HCT116 (cell line): ENCODE data around the gene MTHFD1L. TPM values are rescaled to one million over a fixed set of nuclear protein-coding genes. Genes with fewer than 3 reads are reported as not detected.

Source experiments
- ATAC-seq: fragments of 200-7000 bp; cut with Tn5 transposase; 2 replicates; pipeline ENCODE4 v1.9.1; 2020; ENCODE audit warnings: mild to moderate bottlenecking, moderate library complexity
- BruUV-seq: library from RNA; stranded (reverse); fragments of 400-500 nt; replicated peaks from 2 replicates; lab custom pipeline; 2021; lab: Mats Ljungman, UMichigan
- CTCF ChIA-PET: fragments of 300-600 bp; sonication (Branson Sonifier 250); formaldehyde crosslinking; loops from one replicate; lab custom pipeline; 2021; ENCODE audit warnings: antibody characterized with exemption; lab: Charles Lee
- POLR2A ChIA-PET: fragments of 300-600, 350-600 bp; sonication (Branson Sonifier 250); formaldehyde crosslinking; loops from one replicate; lab custom pipeline; 2021; ENCODE audit warnings: antibody characterized with exemption; lab: Charles Lee
- RAD21 ChIA-PET, 2 experiments: fragments of 300-600 bp; sonication (Branson Sonifier 250); formaldehyde crosslinking; loops; one replicate each; lab custom pipeline; 2023; ENCODE audit warnings: low total read pairs in 2 of 2; ENCODE audit not compliant: uncharacterized antibody in 2 of 2, unreplicated experiment in 2 of 2, low non-redundant PET in 1 of 2; lab: Charles Lee
- DNase-seq: peaks from one replicate; pipeline ENCODE4 v3.0.0-alpha.2; 2010; ENCODE audit warnings: low read depth, low spot score
- H2AFZ ChIP-seq: fragments of 200-600 bp; shearing (Covaris generic), sonication (generic); 2 replicates; pipeline ENCODE4 v1.6.1; 2017; ENCODE audit warnings: low read depth, mixed run types, mixed read lengths, antibody characterized with exemption, low read length; ENCODE audit not compliant: poor library complexity, severe bottlenecking
- H3K27ac ChIP-seq: 2 replicates; pipeline ENCODE4 v1.5.1; 2012; ENCODE audit warnings: low read depth, low read length
- H3K27me3 ChIP-seq: fragments of 200-600 bp; sonication (generic); 2 replicates; pipeline ENCODE4 v1.6.1; 2016; ENCODE audit warnings: mixed run types, low read length, mixed read lengths; ENCODE audit not compliant: insufficient read depth
- H3K36me3 ChIP-seq, 2 experiments: fragments of 200-500 bp in 1 of 2; fragments of 200-600 bp in 1 of 2; sonication (Bioruptor generic) in 1 of 2; sonication (generic) in 1 of 2; 2 replicates each; pipeline versions ENCODE4 v1.5.1 to v1.6.1; 2014 to 2016; ENCODE audit warnings: low read length in 2 of 2, inconsistent platforms in 1 of 2, mixed read lengths in 1 of 2, mixed run types in 1 of 2; ENCODE audit not compliant: insufficient read depth in 2 of 2, control insufficient read depth in 1 of 2
- H3K4me1 ChIP-seq, 2 experiments: fragments of 200-600 bp in 1 of 2; sonication (generic) in 1 of 2; 2 replicates each; pipeline versions ENCODE4 v1.5.1 to v1.6.1; 2012 to 2017; ENCODE audit warnings: low read length in 2 of 2, inconsistent platforms in 1 of 2, mild to moderate bottlenecking in 1 of 2, mixed read lengths in 1 of 2, mixed run types in 1 of 2, moderate library complexity in 1 of 2; ENCODE audit not compliant: insufficient read depth in 2 of 2, control insufficient read depth in 1 of 2
- H3K4me2 ChIP-seq: fragments of 200-600 bp; sonication (generic); 2 replicates; pipeline ENCODE4 v1.6.1; 2017; ENCODE audit warnings: mixed run types, low read length, mixed read lengths
- H3K4me3 ChIP-seq, 2 experiments: fragments of 200-600 bp in 1 of 2; sonication (generic) in 1 of 2; replicated peaks in 1 of 2; 2 replicates each; pipeline ENCODE4 v1.5.1; 2011 to 2016; ENCODE audit warnings: low read length in 2 of 2, control low read depth in 1 of 2, low read depth in 1 of 2, mild to moderate bottlenecking in 1 of 2, mixed read lengths in 1 of 2, mixed run types in 1 of 2
- H3K79me2 ChIP-seq: fragments of 200-600 bp; sonication (generic); 2 replicates; pipeline ENCODE4 v1.6.1; 2017; ENCODE audit warnings: mild to moderate bottlenecking, mixed run types, low read length, moderate library complexity, mixed read lengths; ENCODE audit not compliant: insufficient read depth
- H3K9ac ChIP-seq: fragments of 200-600 bp; sonication (generic); 2 replicates; pipeline ENCODE4 v1.6.1; 2016; ENCODE audit warnings: low read length, mixed read lengths
- H3K9me2 ChIP-seq: fragments of 200-600 bp; sonication (generic), shearing (Covaris generic); 2 replicates; pipeline ENCODE4 v1.6.1; 2017; ENCODE audit warnings: mixed run types, mild to moderate bottlenecking, moderate library complexity; ENCODE audit not compliant: insufficient read depth
- H3K9me3 ChIP-seq, 2 experiments: fragments of 200-500 bp in 1 of 2; fragments of 200-600 bp in 1 of 2; sonication (Bioruptor generic) in 1 of 2; sonication (generic) in 1 of 2; 2 replicates each; pipeline ENCODE4 v1.6.1; 2014 to 2017; ENCODE audit warnings: low read length in 2 of 2, mixed read lengths in 2 of 2, inconsistent platforms in 1 of 2, low read depth in 1 of 2, mild to moderate bottlenecking in 1 of 2, mixed run types in 1 of 2, moderate library complexity in 1 of 2; ENCODE audit not compliant: control insufficient read depth in 1 of 2, insufficient read depth in 1 of 2
- H4K20me1 ChIP-seq: fragments of 200-600 bp; sonication (generic), shearing (Covaris generic); 2 replicates; pipeline ENCODE4 v1.6.1; 2017; ENCODE audit warnings: mixed run types, mild to moderate bottlenecking, moderate library complexity; ENCODE audit not compliant: insufficient read depth
- FOSL1 ChIP-seq: IDR thresholded peaks from 2 replicates; pipeline ENCODE4 v1.6.1; 2012; ENCODE audit warnings: low read depth
- MAX ChIP-seq: IDR thresholded peaks from 2 replicates; pipeline ENCODE4 v1.6.1; 2012
- TCF7L2 ChIP-seq: IDR thresholded peaks from 2 replicates; pipeline ENCODE4 v1.7.0; 2011; ENCODE audit warnings: borderline replicate concordance, inconsistent platforms; ENCODE audit not compliant: insufficient read depth, insufficient read length; ENCODE audit errors: extremely low read depth
- YY1 ChIP-seq: IDR thresholded peaks from 2 replicates; pipeline ENCODE4 v1.6.1; 2011; ENCODE audit warnings: low read length, low read depth, moderate library complexity, mild to moderate bottlenecking; ENCODE audit not compliant: insufficient replicate concordance; ENCODE audit errors: extremely low read depth
- ZBTB33 ChIP-seq: IDR thresholded peaks from 2 replicates; pipeline ENCODE4 v1.6.1; 2011; ENCODE audit warnings: mild to moderate bottlenecking, low read length, moderate library complexity; ENCODE audit not compliant: insufficient replicate concordance; ENCODE audit errors: extremely low read depth
- intact Hi-C: fragments of 100-400 bp; cut with micrococcal nuclease; formaldehyde crosslinking; loops from 2 replicates; pipeline ENCODE4 v1.10.0; 2022
- total RNA-seq: library from RNA; stranded (reverse); gene quantifications from one replicate; pipeline ENCODE4 v1.2.1, GENCODE V29; 2021; ENCODE audit not compliant: unreplicated experiment
- TF ChIP-seq, protein P1 (sequence below), 3 experiments: fragments of 200-600 bp in 1 of 3; sonication (generic) in 1 of 3; IDR thresholded peaks in 2 of 3; conservative IDR thresholded peaks in 1 of 3; 2 replicates each; pipeline ENCODE4 v1.5.1; 2012 to 2017; ENCODE audit warnings: low read depth in 2 of 3, low read length in 2 of 3, antibody characterized with exemption in 1 of 3, borderline replicate concordance in 1 of 3, control low read depth in 1 of 3, mild to moderate bottlenecking in 1 of 3, mixed read lengths in 1 of 3, mixed run types in 1 of 3, moderate library complexity in 1 of 3; ENCODE audit not compliant: insufficient read depth in 1 of 3

The MTHFD1L gene
- total RNA-seq, 1 experiment from 2014 or later: 127 TPM

DNA sequence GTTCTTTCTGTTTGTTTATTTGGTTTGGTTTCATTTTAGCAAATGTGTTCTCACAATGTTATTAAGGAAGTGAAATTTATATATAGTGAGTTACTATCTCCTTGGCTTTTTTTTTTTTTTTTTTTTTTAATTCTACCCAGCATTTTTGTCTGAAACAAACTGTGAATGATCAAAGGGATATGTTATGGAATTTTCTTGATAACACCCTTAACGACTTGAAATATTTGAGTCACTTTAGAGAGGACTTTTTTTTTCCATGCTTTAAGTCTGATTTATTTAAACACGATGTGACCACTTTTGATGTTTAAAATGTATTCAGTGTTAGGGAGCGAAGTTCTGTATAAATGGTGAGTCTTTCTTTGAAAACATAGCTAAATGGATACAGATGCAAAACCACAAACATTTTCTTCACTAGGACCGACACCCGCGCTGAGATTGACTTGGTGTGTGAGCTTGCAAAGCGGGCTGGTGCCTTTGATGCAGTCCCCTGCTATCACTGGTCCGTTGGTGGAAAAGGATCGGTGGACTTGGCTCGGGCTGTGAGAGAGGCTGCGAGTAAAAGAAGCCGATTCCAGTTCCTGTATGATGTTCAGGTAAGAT is 149.7 kb downstream of the MTHFD1L start:
- H3K4me2 ChIP-seq: peak overlapping the region; percentile 36
- H3K4me1 ChIP-seq: peaks cover 67 to 81% of the 10 kb centered on the region in 2 experiments
- ChIA-PET POLR2A (interaction anchor here (0.8 to 4.1 kb wide), 5 partner anchors 11 to 309 kb away, joined by 3 to 43 read pairs (median 3); partner anchors contain the start of gene AKAP12), RAD21 (interaction anchor here (0.7 to 2.8 kb wide), 8 partner anchors 27 to 319 kb away, joined by 3 to 28 read pairs (median 4); no protein-coding TSS in a partner anchor), CTCF (interaction anchor here (0.5 to 3.9 kb wide), 13 partner anchors 8 to 320 kb away, joined by 3 to 60 read pairs (median 4); no protein-coding TSS in a partner anchor)
- no peak overlapping the region for H3K4me3 ChIP-seq
- no peaks in the 10 kb centered on the region for H3K9me2 ChIP-seq
- intact Hi-C loops: loop anchor here (2.0 kb wide), 1 partner anchor 226 kb away; no protein-coding TSS in a partner anchor
- peak overlapping the region; percentile 78 for H3K27ac ChIP-seq
- H3K9ac ChIP-seq: peak overlapping the region; percentile 44
- no peaks in the 10 kb centered on the region for H3K27me3 ChIP-seq
- ATAC-seq: no peak
- no peak overlapping the region for H2AFZ ChIP-seq
- H3K9me3 ChIP-seq: no peaks in the 10 kb centered on the region
- DNase-seq: no peak
- BruUV-seq: TSS peak; percentile 18
- TF ChIP-seq FOSL1 (no peak), TCF7L2 (peak; percentile 85), ZBTB33 (no peak), MAX (no peak), YY1 (no peak)
- TF ChIP-seq, protein P1, sequence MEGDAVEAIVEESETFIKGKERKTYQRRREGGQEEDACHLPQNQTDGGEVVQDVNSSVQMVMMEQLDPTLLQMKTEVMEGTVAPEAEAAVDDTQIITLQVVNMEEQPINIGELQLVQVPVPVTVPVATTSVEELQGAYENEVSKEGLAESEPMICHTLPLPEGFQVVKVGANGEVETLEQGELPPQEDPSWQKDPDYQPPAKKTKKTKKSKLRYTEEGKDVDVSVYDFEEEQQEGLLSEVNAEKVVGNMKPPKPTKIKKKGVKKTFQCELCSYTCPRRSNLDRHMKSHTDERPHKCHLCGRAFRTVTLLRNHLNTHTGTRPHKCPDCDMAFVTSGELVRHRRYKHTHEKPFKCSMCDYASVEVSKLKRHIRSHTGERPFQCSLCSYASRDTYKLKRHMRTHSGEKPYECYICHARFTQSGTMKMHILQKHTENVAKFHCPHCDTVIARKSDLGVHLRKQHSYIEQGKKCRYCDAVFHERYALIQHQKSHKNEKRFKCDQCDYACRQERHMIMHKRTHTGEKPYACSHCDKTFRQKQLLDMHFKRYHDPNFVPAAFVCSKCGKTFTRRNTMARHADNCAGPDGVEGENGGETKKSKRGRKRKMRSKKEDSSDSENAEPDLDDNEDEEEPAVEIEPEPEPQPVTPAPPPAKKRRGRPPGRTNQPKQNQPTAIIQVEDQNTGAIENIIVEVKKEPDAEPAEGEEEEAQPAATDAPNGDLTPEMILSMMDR (IDR thresholded peaks at IDR 0.05 in 2 of 3, conservative IDR thresholded peaks at IDR 0.05 in 1 of 3; ENCODE audit: borderline replicate concordance in 1 of 3, insufficient read depth in 1 of 3, low read depth in 2 of 3, low read length in 2 of 3): no peak
- peaks cover 0 to 27% of the 10 kb centered on the region in 2 experiments; a peak in 1 of 4 replicates for H3K36me3 ChIP-seq
- peaks cover 21% of the 10 kb centered on the region; the same call in 1 of the 2 replicates for H3K79me2 ChIP-seq
- H4K20me1 ChIP-seq: no peaks in the 10 kb centered on the region
